IMR-90 (cell line): ENCODE data around the gene CYP11A1. TPM values are rescaled to one million over a fixed set of nuclear protein-coding genes. Genes with fewer than 3 reads are reported as not detected.

ENCODE experiments used
- ATAC-seq: fragments of 200-7000 bp; cut with Tn5 transposase; 2 replicates; pipeline ENCODE4 v1.9.1; 2020; ENCODE audit warnings: low read depth, mild to moderate bottlenecking, moderate library complexity
- BruUV-seq: library from RNA; stranded (reverse); fragments of 400-500 nt; replicated peaks from 2 replicates; lab custom pipeline; 2021; lab: Mats Ljungman, UMichigan
- CTCF ChIA-PET: fragments of 300-600 bp; formaldehyde crosslinking; extraction: SDS; loops from one replicate; lab custom pipeline; 2021; ENCODE audit warnings: antibody characterized with exemption; lab: Yijun Ruan, JAX
- POLR2A ChIA-PET: fragments of 300-600 bp; sonication (Branson Sonifier 250); formaldehyde crosslinking; loops from one replicate; lab custom pipeline; 2022; ENCODE audit warnings: antibody characterized with exemption; ENCODE audit not compliant: unreplicated experiment; lab: Charles Lee
- DNase-seq: peaks from one replicate; pipeline ENCODE4 v3.0.0; 2013
- H2AFZ ChIP-seq: replicated peaks from 2 replicates; pipeline ENCODE3; 2013; ENCODE audit warnings: low read length, mild to moderate bottlenecking; ENCODE audit not compliant: poor library complexity
- H2AK5ac ChIP-seq: 2 replicates; pipeline ENCODE4 v1.6.1; 2013; ENCODE audit warnings: low read depth, low read length, inconsistent platforms
- H2AK9ac ChIP-seq: replicated peaks from 2 replicates; pipeline ENCODE3; 2013; ENCODE audit warnings: mild to moderate bottlenecking, low read depth, low read length, moderate library complexity; ENCODE audit not compliant: poor library complexity
- H2BK120ac ChIP-seq: 2 replicates; pipeline ENCODE4 v1.6.1; 2013; ENCODE audit warnings: low read depth, low read length, inconsistent platforms
- H2BK15ac ChIP-seq: 3 replicates; pipeline ENCODE4 v1.6.1; 2013; ENCODE audit warnings: low read depth, low read length, inconsistent platforms
- H2BK20ac ChIP-seq: 2 replicates; pipeline ENCODE4 v1.6.1; 2013; ENCODE audit warnings: low read depth, mild to moderate bottlenecking, inconsistent platforms, low read length, moderate library complexity
- H2BK5ac ChIP-seq: 2 replicates; pipeline ENCODE4 v1.6.1; 2013; ENCODE audit warnings: mild to moderate bottlenecking, low read depth, low read length, inconsistent platforms; ENCODE audit not compliant: poor library complexity, severe bottlenecking
- H3K14ac ChIP-seq: replicated peaks from 2 replicates; pipeline ENCODE4 v1.6.1; 2013; ENCODE audit warnings: low read depth, low read length, inconsistent platforms
- H3K18ac ChIP-seq: 2 replicates; pipeline ENCODE4 v1.6.1; 2013; ENCODE audit warnings: low read depth, low read length, control low read depth
- H3K23ac ChIP-seq: 2 replicates; pipeline ENCODE4 v1.6.1; 2013; ENCODE audit warnings: low read depth, low read length, inconsistent platforms
- H3K27ac ChIP-seq: 2 replicates; pipeline ENCODE4 v1.5.1; 2013; ENCODE audit warnings: mild to moderate bottlenecking, control low read depth, low read length; ENCODE audit not compliant: insufficient read depth
- H3K27me3 ChIP-seq: 2 replicates; pipeline ENCODE4 v1.6.1; 2013; ENCODE audit warnings: low read length; ENCODE audit not compliant: control insufficient read depth, insufficient read depth
- H3K36me3 ChIP-seq: 2 replicates; pipeline ENCODE4 v1.6.1; 2013; ENCODE audit warnings: low read length, mixed read lengths; ENCODE audit not compliant: control insufficient read depth, insufficient read depth
- H3K4ac ChIP-seq: 2 replicates; pipeline ENCODE4 v1.6.1; 2013; ENCODE audit warnings: low read depth, low read length, inconsistent platforms
- H3K4me1 ChIP-seq: 2 replicates; pipeline ENCODE4 v1.6.1; 2013; ENCODE audit warnings: low read length, mixed read lengths; ENCODE audit not compliant: control insufficient read depth, insufficient read depth
- H3K4me2 ChIP-seq: 2 replicates; pipeline ENCODE4 v1.6.1; 2013; ENCODE audit warnings: low read depth, mild to moderate bottlenecking, control low read depth, low read length, moderate library complexity
- H3K4me3 ChIP-seq: 2 replicates; pipeline ENCODE4 v1.5.1; 2013; ENCODE audit warnings: low read depth, mild to moderate bottlenecking, control low read depth, low read length, moderate library complexity; ENCODE audit not compliant: insufficient read depth
- H3K56ac ChIP-seq: 2 replicates; pipeline ENCODE4 v1.6.1; 2013; ENCODE audit warnings: low read length, inconsistent platforms; ENCODE audit not compliant: insufficient read depth; ENCODE audit errors: extremely low read depth
- H3K79me1 ChIP-seq, 2 experiments: 2 replicates each; pipeline ENCODE4 v1.6.1; 2013; ENCODE audit warnings: low read length in 2 of 2, inconsistent platforms in 1 of 2, low read depth in 1 of 2
- H3K9ac ChIP-seq: 2 replicates; pipeline ENCODE4 v1.6.1; 2013; ENCODE audit warnings: low read depth, low read length, control low read depth
- H3K9me1 ChIP-seq: 2 replicates; pipeline ENCODE4 v1.6.1; 2013; ENCODE audit warnings: low read length, inconsistent platforms; ENCODE audit not compliant: insufficient read depth
- H3K9me3 ChIP-seq: 2 replicates; pipeline ENCODE4 v1.6.1; 2013; ENCODE audit warnings: low read length; ENCODE audit not compliant: control insufficient read depth, insufficient read depth
- H4K20me1 ChIP-seq: 2 replicates; pipeline ENCODE4 v1.6.1; 2013; ENCODE audit warnings: low read length, inconsistent platforms; ENCODE audit not compliant: insufficient read depth
- H4K5ac ChIP-seq: 2 replicates; pipeline ENCODE4 v1.6.1; 2013; ENCODE audit warnings: mild to moderate bottlenecking, low read depth, low read length, control low read depth
- H4K8ac ChIP-seq, 2 experiments: 2 replicates each; pipeline ENCODE4 v1.6.1; 2013; ENCODE audit warnings: low read depth in 2 of 2, low read length in 2 of 2, control low read depth in 1 of 2, inconsistent platforms in 1 of 2
- H4K91ac ChIP-seq: 2 replicates; pipeline ENCODE4 v1.6.1; 2013; ENCODE audit warnings: low read depth, low read length, inconsistent platforms; ENCODE audit not compliant: insufficient read depth
- BHLHE40 ChIP-seq: fragments of 150-350 bp; IDR thresholded peaks from 2 replicates; pipeline ENCODE4 v1.6.1; 2016; ENCODE audit warnings: mild to moderate bottlenecking, low read depth, low read length
- CEBPB ChIP-seq: IDR thresholded peaks from 2 replicates; pipeline ENCODE4 v1.6.1; 2012; ENCODE audit warnings: low read depth, low read length, improper control_type of control experiment
- CTCF ChIP-seq: conservative IDR thresholded peaks from 2 replicates; pipeline ENCODE4 v1.5.1; 2012; ENCODE audit warnings: mild to moderate bottlenecking, low read depth, low read length, improper control_type of control experiment
- FOS ChIP-seq: fragments of 150-350 bp; IDR thresholded peaks from 2 replicates; pipeline ENCODE4 v1.6.1; 2016; ENCODE audit warnings: low read depth, low read length
- POLR2A ChIP-seq: IDR thresholded peaks from 2 replicates; pipeline ENCODE4 v1.6.1; 2012; ENCODE audit warnings: mild to moderate bottlenecking, low read depth, low read length
- RFX5 ChIP-seq: IDR thresholded peaks from 2 replicates; pipeline ENCODE4 v1.8.0; 2012; ENCODE audit warnings: low read depth, mild to moderate bottlenecking, low read length, moderate library complexity
- SMC3 ChIP-seq: fragments of 150-350 bp; IDR thresholded peaks from 2 replicates; pipeline ENCODE4 v1.6.1; 2016; ENCODE audit warnings: low read depth, mild to moderate bottlenecking, antibody characterized with exemption, low read length, moderate library complexity
- USF2 ChIP-seq: fragments of 150-350 bp; IDR thresholded peaks from 2 replicates; pipeline ENCODE4 v1.6.1; 2017; ENCODE audit warnings: mild to moderate bottlenecking, antibody characterized with exemption, low read length, low read depth
- WGBS, 2 experiments: methylation state at CpG; one replicate each; pipeline versions ENCODE4 v1.1.5 to v1.1.7; 2013; ENCODE audit warnings: missing lambda C conversion rate in 2 of 2; ENCODE audit not compliant: insufficient read length in 1 of 2; ENCODE audit errors: extremely low coverage in 2 of 2; 5-methylcytosine and 5-hydroxymethylcytosine counted together
- dilution Hi-C: fragments of 300-500 bp; cut with HindIII; formaldehyde crosslinking; loops from one replicate; pipeline ENCODE4 v1.14.3; 2018; ENCODE audit warnings: low sequenced_read_pairs; ENCODE audit not compliant: unreplicated experiment
- in situ Hi-C: fragments of 300-500 bp; cut with MboI; formaldehyde crosslinking; loops from 3 replicates; pipeline ENCODE4 v1.14.3; 2019; ENCODE audit warnings: low sequenced_read_pairs, inconsistent platforms, mixed read lengths
- intact Hi-C: fragments of 100-400 bp; cut with micrococcal nuclease; formaldehyde crosslinking; loops from 2 replicates; pipeline ENCODE4 v1.10.0; 2022
- polyA plus RNA-seq, 3 experiments: library from polyadenylated mRNA; depleted of rRNA; stranded (reverse); fragments of >200 nt; gene quantifications; 2 replicates each; pipeline ENCODE4 v1.2.3, GENCODE V29; 2012; ENCODE audit warnings: low replicate concordance in 1 of 3
- total RNA-seq: library from RNA; depleted of rRNA; stranded (reverse); fragments of >200 nt; gene quantifications from 2 replicates; pipeline ENCODE4 v1.2.3, GENCODE V29; 2012

The CYP11A1 gene
- total and polyA plus RNA-seq, 2 of the 4 experiments (the other 2 are of a cell fraction) = 0.18 to 0.50 TPM

- Histone ChIP-seq H3K14ac (peak overlapping the region; percentile 14), H3K23ac (peak overlapping the region; percentile 36; the same call in 1 of the 2 replicates), H3K27me3 (no peaks in the 10 kb centered on the region), H2AFZ (peak overlapping the region; percentile 76), H4K91ac (peak overlapping the region; percentile 84), H3K56ac (no peak overlapping the region), H2AK9ac (peak overlapping the region; percentile 97), H3K4me1 (peaks cover 47% of the 10 kb centered on the region), H3K79me1 (peaks cover 0 to 30% of the 10 kb centered on the region in 2 experiments; a peak in 3 of 4 replicates), H2BK15ac (peak overlapping the region; percentile 73; the same call in 1 of the 3 replicates), H3K4me3 (no peak overlapping the region), H3K9me3 (no peaks in the 10 kb centered on the region), H2BK5ac (peak overlapping the region; percentile 93), H2BK120ac (peak overlapping the region; percentile 76), H4K8ac (peak overlapping the region; percentile 76 to 89), H3K4ac (peak overlapping the region; percentile 96), H3K9me1 (peaks cover 36% of the 10 kb centered on the region), H3K36me3 (no peaks in the 10 kb centered on the region), H3K4me2 (no peak overlapping the region), H2AK5ac (peak overlapping the region; percentile 92), H2BK20ac (peak overlapping the region; percentile 35; the same call in 1 of the 2 replicates), H4K20me1 (no peaks in the 10 kb centered on the region), H3K18ac (peak overlapping the region; percentile 5; the same call in 1 of the 2 replicates), H3K27ac (peak overlapping the region; percentile 11; the same call in 1 of the 2 replicates), H4K5ac (peak overlapping the region; percentile 87; the same call in 1 of the 2 replicates), H3K9ac (peak overlapping the region; percentile 8; the same call in 1 of the 2 replicates)
- dilution Hi-C loops = no loop called here
- peak; percentile 18; the same call in 1 of the 2 replicates for ATAC-seq
- in situ Hi-C loops = no loop called here
- WGBS, 2 experiments = no CpG with 5 or more reads among the region's 9 CpGs
- BruUV-seq = no TSS peak
- DNase-seq = peak; percentile 89
- intact Hi-C loops = no loop called here
- POLR2A ChIA-PET = no interaction called here
- CTCF ChIA-PET = no interaction called here
- peak; percentile 56; the same call in 1 of the 2 replicates for TF ChIP-seq CEBPB
- peak; percentile 2; the same call in 1 of the 2 replicates for TF ChIP-seq SMC3
- peak; percentile 92 for TF ChIP-seq FOS
- no peak for TF ChIP-seq RFX5
- 0 out of 2 replicates have a peak, but pooled peaks have one; percentile 20 for TF ChIP-seq USF2
- peak; percentile 50 for TF ChIP-seq BHLHE40
- TF ChIP-seq POLR2A = no peak; the same call in 1 of the 2 replicates
- 0 out of 2 replicates have a peak, but pooled peaks have one; percentile 12 for TF ChIP-seq CTCF
These were observed 29.2 kb upstream of the CYP11A1 start for GRCh38 chr15:74396445-74397238.
